ENCODE results near the gene GFRA4.

GFRA4 gene, protein sequence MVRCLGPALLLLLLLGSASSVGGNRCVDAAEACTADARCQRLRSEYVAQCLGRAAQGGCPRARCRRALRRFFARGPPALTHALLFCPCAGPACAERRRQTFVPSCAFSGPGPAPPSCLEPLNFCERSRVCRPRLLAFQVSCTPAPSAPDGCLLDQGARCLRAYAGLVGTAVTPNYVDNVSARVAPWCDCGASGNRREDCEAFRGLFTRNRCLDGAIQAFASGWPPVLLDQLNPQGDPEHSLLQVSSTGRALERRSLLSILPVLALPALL

GRCh38 chr20:3663031-3663701 is at the start of gene GFRA4:
Gene GFRA4 (minus strand): TSS chr20:3663399. CDS start chr20:3663399, 0 bp downstream.
- H3K4me3 ChIP-seq (ENCODE audit: control insufficient read depth, low read depth, low read length), result no peak within 1 kb of the TSS
- DNase-seq (ENCODE audit: low read depth), result no peak
- TF ChIP-seq CTCF (IDR thresholded peaks at IDR 0.05; ENCODE audit: control insufficient read depth, insufficient read depth, low read depth, low read length, missing control alignments), result no peak

GRCh38 chr20:3712279-3712873 is 49.2 kb upstream of the GFRA4 start, which contains the start of gene SIGLEC1:
Gene SIGLEC1 (minus strand): TSS chr20:3712600. CDS start chr20:3707128, 5,472 bp downstream.
- no peak for DNase-seq (ENCODE audit: low read depth)
- no peak for TF ChIP-seq CTCF (IDR thresholded peaks at IDR 0.05; ENCODE audit: control insufficient read depth, insufficient read depth, low read depth, low read length, missing control alignments)
- no peak within 1 kb of the TSS for H3K4me3 ChIP-seq (ENCODE audit: control insufficient read depth, low read depth, low read length)

DNA sequence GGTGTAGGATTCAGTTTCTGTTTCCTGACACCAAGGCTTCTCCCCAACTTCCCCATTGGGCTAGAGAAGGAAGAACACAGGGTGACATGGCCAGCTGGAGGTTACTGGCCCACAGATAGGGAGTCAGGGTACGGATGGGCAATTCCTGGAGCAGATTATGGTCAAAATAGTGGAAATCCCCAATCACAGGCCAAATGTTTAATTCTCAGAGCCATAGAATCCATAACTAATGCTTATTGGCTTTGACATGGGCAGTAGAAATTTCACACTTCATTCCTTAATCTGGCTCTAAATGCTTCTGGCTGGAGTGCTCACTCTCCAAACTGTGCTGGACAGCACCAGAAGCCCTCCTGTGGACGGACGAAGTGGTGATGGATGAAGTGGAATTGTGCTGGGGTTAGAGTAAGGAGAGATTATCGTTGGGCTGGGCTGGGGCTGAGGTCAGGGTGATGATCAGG is 48.3 kb upstream of the GFRA4 start:
- no peak for DNase-seq (ENCODE audit: low read depth)
- TF ChIP-seq CTCF (IDR thresholded peaks at IDR 0.05; ENCODE audit: control insufficient read depth, insufficient read depth, low read depth, low read length, missing control alignments), result peak; percentile 4
- no peak overlapping the region for H3K4me3 ChIP-seq (ENCODE audit: control insufficient read depth, low read depth, low read length)

DNA sequence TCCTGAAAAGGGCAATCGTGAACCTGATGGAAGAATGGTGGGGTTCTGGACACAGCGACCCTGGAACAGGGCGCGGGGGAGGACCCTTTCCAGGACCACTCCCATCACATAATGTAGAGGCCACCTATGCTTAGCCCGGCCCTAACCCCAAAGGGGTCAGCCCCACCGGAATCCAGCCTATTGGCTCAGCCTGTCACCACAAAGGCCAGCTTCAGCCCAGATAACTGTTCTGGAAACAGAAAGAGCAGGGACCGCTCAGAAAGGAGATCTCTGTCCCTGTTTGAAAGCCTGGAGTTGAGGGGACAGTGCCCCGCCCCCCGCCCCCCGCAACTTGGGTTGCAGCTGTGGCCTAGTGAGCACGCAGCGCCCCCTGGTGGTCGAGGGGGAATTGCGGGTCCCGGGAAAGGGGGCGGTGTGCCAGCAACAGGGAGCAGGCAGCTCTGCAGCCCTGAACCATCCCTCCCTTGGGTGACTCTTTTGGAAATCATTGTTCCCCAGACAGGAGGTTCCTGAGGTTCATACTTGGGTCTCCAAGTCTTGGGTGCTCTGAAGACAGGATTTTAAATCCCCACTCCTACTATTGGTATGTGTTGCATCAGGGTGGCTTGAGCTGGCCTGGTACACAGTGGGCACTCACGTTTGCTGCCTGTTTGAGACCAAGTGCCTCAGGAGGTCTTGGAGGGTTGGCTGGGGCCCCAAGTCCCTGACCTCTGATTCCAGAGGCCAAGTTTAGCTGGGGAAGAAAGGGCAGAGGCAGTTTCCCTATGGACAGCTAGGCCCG is 47.7 kb upstream of the GFRA4 start:
- no peak for DNase-seq (ENCODE audit: low read depth)
- H3K4me3 ChIP-seq (ENCODE audit: control insufficient read depth, low read depth, low read length), result no peak overlapping the region
- peak; percentile 98 for TF ChIP-seq CTCF (IDR thresholded peaks at IDR 0.05; ENCODE audit: control insufficient read depth, insufficient read depth, low read depth, low read length, missing control alignments)

DNA sequence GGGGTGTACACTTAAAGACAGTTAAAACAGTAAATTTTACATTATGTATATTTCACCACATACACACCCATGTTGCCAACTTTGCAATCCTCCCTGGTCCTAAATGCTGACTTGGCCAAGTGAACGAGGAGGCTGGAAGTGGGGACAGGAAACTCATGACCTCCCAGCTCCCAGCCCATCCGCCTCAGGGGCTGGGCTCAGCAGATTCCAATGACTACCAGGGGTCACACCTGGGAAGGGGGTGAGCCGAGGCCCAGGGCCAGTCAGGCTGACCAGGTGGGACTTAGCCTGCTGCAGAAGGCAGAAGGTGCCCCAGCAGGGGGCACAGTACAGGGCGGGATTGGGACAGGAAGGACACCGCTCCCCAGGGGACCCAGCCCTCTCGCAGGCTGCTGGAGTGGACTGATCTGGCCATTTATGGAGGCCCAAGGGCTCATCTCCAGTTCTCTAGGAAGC is 46.8 kb upstream of the GFRA4 start:
- no peak for DNase-seq (ENCODE audit: low read depth)
- no peak overlapping the region for H3K4me3 ChIP-seq (ENCODE audit: control insufficient read depth, low read depth, low read length)
- TF ChIP-seq CTCF (IDR thresholded peaks at IDR 0.05; ENCODE audit: control insufficient read depth, insufficient read depth, low read depth, low read length, missing control alignments), result no peak

DNA sequence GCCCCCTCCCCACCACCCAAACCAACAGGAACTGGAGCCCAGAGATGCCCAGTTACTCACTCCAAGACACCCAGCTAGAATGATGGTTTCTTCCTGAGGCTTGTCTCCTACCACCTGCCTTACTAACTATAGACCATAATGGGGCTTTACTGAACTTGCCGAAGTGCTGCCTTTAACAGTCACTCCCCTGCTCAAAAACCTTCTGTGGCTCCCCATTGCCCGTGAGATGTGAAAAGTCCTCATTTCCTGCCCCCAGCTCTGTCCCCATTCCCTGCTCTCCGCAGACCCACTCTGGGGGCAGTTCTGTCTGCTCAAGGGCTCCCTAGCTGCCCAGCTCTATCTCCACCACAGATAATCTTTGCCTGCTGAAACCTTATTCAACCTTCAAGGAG is 44.3 kb upstream of the GFRA4 start:
- H3K4me3 ChIP-seq (ENCODE audit: control insufficient read depth, low read depth, low read length), result no peak overlapping the region
- no peak for TF ChIP-seq CTCF (IDR thresholded peaks at IDR 0.05; ENCODE audit: control insufficient read depth, insufficient read depth, low read depth, low read length, missing control alignments)
- DNase-seq (ENCODE audit: low read depth), result no peak

Data from AG09309 (cell line).